Posterior cingulate gyrus (tissue), 11 donors: Measurements from ENCODE around the gene SLC5A6.

Experiments used
- DNase-seq, 10 donors: peaks; one replicate each; pipeline versions ENCODE4 v3.0.0 to v3.0.0-alpha.2; 2020 to 2021; ENCODE audit warnings: mixed read lengths in 3 of 10
- intact Hi-C: fragments of 100-400 bp; cut with DNase I; formaldehyde crosslinking; loops from one replicate; pipeline ENCODE4 v1.15.1; 2023

Gene SLC5A6

GRCh38 chr2:27150639-27151230 is 61.3 kb downstream of the SLC5A6 start:
- intact Hi-C loops = no loop called here
- DNase-seq = no peak
